K562 (cell line): ENCODE results near the gene KRTAP4-16. TPM values are rescaled to one million over a fixed set of nuclear protein-coding genes. Genes with fewer than 3 reads are reported as not detected.

ENCODE experiments used
- ATAC-seq: fragments of 200-7000 bp; cut with Tn5 transposase; 3 replicates; pipeline ENCODE4 v1.9.1; 2020; ENCODE audit warnings: moderate library complexity
- Bru-seq: library from RNA; stranded (reverse); fragments of 400-500 nt; gene quantifications from one replicate; lab custom pipeline; 2021; lab: Mats Ljungman, UMichigan
- BruChase-seq, 2 experiments: library from RNA; stranded (reverse); fragments of 400-500 nt; gene quantifications; one replicate each; lab custom pipeline; 2021; lab: Mats Ljungman, UMichigan
- BruUV-seq: library from RNA; stranded (reverse); fragments of 400-500 nt; replicated peaks from 2 replicates; lab custom pipeline; 2021; lab: Mats Ljungman, UMichigan
- CTCF ChIA-PET: fragments of 300-600 bp; formaldehyde crosslinking; extraction: SDS; loops from one replicate; lab custom pipeline; 2021; ENCODE audit warnings: low intra/inter-chr PET ratio; lab: Yijun Ruan, JAX
- POLR2A ChIA-PET: fragments of 300-600, 350-650 bp; sonication (Branson Sonifier 250); formaldehyde crosslinking; extraction: SDS; loops from one replicate; lab custom pipeline; 2021; ENCODE audit warnings: antibody characterized with exemption, inconsistent platforms; lab: Yijun Ruan, JAX
- DNase-seq, 4 experiments: peaks; one replicate each; pipeline versions ENCODE4 v3.0.0 to v3.0.0-alpha.2; 2011 to 2018; ENCODE audit warnings: low spot score in 3 of 4, mixed read lengths in 3 of 4; ENCODE audit errors: extremely low read depth in 1 of 4
- FAIRE-seq: peaks from 2 replicates; lab custom pipeline; 2011; peaks lifted over from hg19 to GRCh38; lab: Jason Lieb, UNC
- H2AFZ ChIP-seq: 2 replicates; pipeline ENCODE4 v1.6.0; 2011; ENCODE audit warnings: low read depth, low read length, control low read depth, inconsistent platforms
- H3K27ac ChIP-seq: fragments of 200-600 bp; 3 replicates; pipeline ENCODE4 v1.8.0; 2011; ENCODE audit warnings: low read depth, mild to moderate bottlenecking, control low read depth, inconsistent platforms, low read length, moderate library complexity, mixed read lengths; ENCODE audit errors: extremely low read depth
- H3K27me3 ChIP-seq, 2 experiments: fragments of 300-600 bp in 1 of 2; 2 replicates in 1 of 2; 3 replicates in 1 of 2; pipeline versions ENCODE4 v1.6.0 to v1.8.0; 2011; ENCODE audit warnings: inconsistent platforms in 2 of 2, low read length in 2 of 2, mild to moderate bottlenecking in 1 of 2, mixed read lengths in 1 of 2, moderate library complexity in 1 of 2; ENCODE audit not compliant: control insufficient read depth in 2 of 2, insufficient read depth in 2 of 2
- H3K36me3 ChIP-seq: fragments of 300-600 bp; 3 replicates; pipeline ENCODE4 v1.8.0; 2011; ENCODE audit warnings: mild to moderate bottlenecking, low read length, inconsistent platforms; ENCODE audit not compliant: control insufficient read depth, insufficient read depth
- H3K4me1 ChIP-seq, 2 experiments: fragments of 200-600 bp in 1 of 2; replicated peaks in 1 of 2; 2 replicates in 1 of 2; 3 replicates in 1 of 2; pipeline versions ENCODE4 v1.5.1 to v1.8.0; 2011; ENCODE audit warnings: inconsistent platforms in 2 of 2, low read length in 2 of 2, mild to moderate bottlenecking in 1 of 2, mixed read lengths in 1 of 2, moderate library complexity in 1 of 2; ENCODE audit not compliant: control insufficient read depth in 2 of 2, insufficient read depth in 2 of 2
- H3K4me2 ChIP-seq: 2 replicates; pipeline ENCODE4 v1.6.1; 2011; ENCODE audit warnings: low read length, control low read depth, inconsistent platforms, mixed read lengths; ENCODE audit not compliant: insufficient read depth
- H3K4me3 ChIP-seq: fragments of 200-600 bp; sonication (generic), shearing (Covaris generic); 2 replicates; pipeline ENCODE4 v1.5.1; 2016; ENCODE audit warnings: control low read depth, inconsistent platforms
- H3K79me2 ChIP-seq: fragments of 200-600 bp; 3 replicates; pipeline ENCODE4 v1.8.0; 2011; ENCODE audit warnings: low read length, inconsistent platforms; ENCODE audit not compliant: control insufficient read depth, insufficient read depth
- H3K9ac ChIP-seq, 2 experiments: 2 replicates each; pipeline versions ENCODE4 v1.6.0 to v1.6.1; 2011; ENCODE audit warnings: low read depth in 2 of 2, low read length in 2 of 2, control low read depth in 1 of 2, inconsistent platforms in 1 of 2, mild to moderate bottlenecking in 1 of 2, mixed read lengths in 1 of 2; ENCODE audit not compliant: insufficient read depth in 1 of 2
- H3K9me1 ChIP-seq: one replicate; pipeline ENCODE4 v1.6.0; 2011; ENCODE audit warnings: inconsistent platforms, mild to moderate bottlenecking, low read length, moderate library complexity; ENCODE audit not compliant: control insufficient read depth, insufficient read depth
- H3K9me3 ChIP-seq: replicated peaks from 2 replicates; pipeline ENCODE4 v1.5.1; 2011; ENCODE audit warnings: low read depth, low read length, inconsistent platforms; ENCODE audit not compliant: control insufficient read depth, insufficient read depth
- H4K20me1 ChIP-seq: replicated peaks from 2 replicates; pipeline ENCODE4 v1.6.1; 2011; ENCODE audit warnings: low read length, inconsistent platforms, mixed read lengths; ENCODE audit not compliant: control insufficient read depth, insufficient read depth
- ARID2 ChIP-seq: fragments of 450-650 bp; IDR thresholded peaks from 2 replicates; pipeline ENCODE4 v1.6.1; 2017; ENCODE audit warnings: antibody characterized with exemption, mild to moderate bottlenecking
- EZH2 ChIP-seq: IDR thresholded peaks from 2 replicates; pipeline ENCODE4 v1.6.1; 2012; ENCODE audit warnings: low read depth, mild to moderate bottlenecking, inconsistent platforms, low read length, borderline replicate concordance
- NR4A1 ChIP-seq, 2 experiments: fragments of 250-450 bp in 1 of 2; fragments of 450-650 bp in 1 of 2; sonication (Bioruptor Pico) in 1 of 2; IDR thresholded peaks; 2 replicates each; pipeline versions ENCODE4 v1.4.0 to v1.6.1; 2016 to 2020; ENCODE audit warnings: mild to moderate bottlenecking in 2 of 2, missing compliant biosample characterization in 1 of 2, missing genetic modification characterization in 1 of 2, moderate library complexity in 1 of 2
- SNRNP70 ChIP-seq: fragments of 200-400 bp; formaldehyde crosslinking; optimal IDR thresholded peaks from 2 replicates; pipeline ENCODE3; 2017; ENCODE audit warnings: low read depth, low read length
- U2AF2 ChIP-seq: fragments of 200-400 bp; formaldehyde crosslinking; optimal IDR thresholded peaks from 2 replicates; pipeline ENCODE3; 2017; ENCODE audit warnings: low read depth, mild to moderate bottlenecking, low read length
- ZNF217 ChIP-seq: sonication (generic); formaldehyde crosslinking; IDR thresholded peaks from 2 replicates; pipeline ENCODE4 v1.8.0; 2022; ENCODE audit warnings: mild to moderate bottlenecking, missing genetic modification reagents
- ZNF41 ChIP-seq: fragments of 250-450 bp; sonication (Bioruptor Pico); conservative IDR thresholded peaks from 2 replicates; pipeline ENCODE4 v1.4.0; 2020; ENCODE audit warnings: mild to moderate bottlenecking
- WGBS: fragments of 100-300 bp; shearing (Covaris generic); methylation state at CpG from one replicate; pipeline ENCODE4 v1.1.6; 2016; ENCODE audit warnings: low coverage, mixed read lengths; ENCODE audit not compliant: insufficient coverage; ENCODE audit errors: missing lambda C conversion rate; 5-methylcytosine and 5-hydroxymethylcytosine counted together
- in situ Hi-C: fragments of 300-500 bp; cut with MboI; formaldehyde crosslinking; loops from 4 replicates; pipeline ENCODE4 v1.15.0; 2018; ENCODE audit warnings: inconsistent platforms, mixed read lengths
- intact Hi-C: fragments of 100-400 bp; cut with micrococcal nuclease; formaldehyde crosslinking; loops from 2 replicates; pipeline ENCODE4 v1.14.2; 2022
- long read RNA-seq, 3 experiments: library from polyadenylated mRNA in 2 of 3; library from RNA in 1 of 3; unstranded in 2 of 3; stranded (forward) in 1 of 3; transcript quantifications; one replicate each; pipeline ENCODE4 v2.0.0, GENCODE V29; 2019 to 2022
- polyA minus RNA-seq, 3 experiments: library from RNA; depleted of rRNA, polyadenylated mRNA; stranded (reverse); fragments of >200 nt; gene quantifications; 2 replicates each; pipeline ENCODE4 v1.2.3, GENCODE V29; 2011
- polyA plus RNA-seq, 8 experiments: library from polyadenylated mRNA; depleted of rRNA in 4 of 8; stranded (reverse) in 5 of 8; unstranded in 3 of 8; fragments of >200 nt; fragmentation: Nextera tagmentation in 2 of 8; fragmentation: Illumina TruSeq in 1 of 8; extraction: Ambion mirVana in 2 of 8; extraction: Trizol in 1 of 8; gene quantifications; 2 replicates each; pipeline versions ENCODE4 v1.2.1 to v1.2.3, GENCODE V29; 2011 to 2014; ENCODE audit warnings: inconsistent platforms in 1 of 8, missing spikeins in 1 of 8
- total RNA-seq, 7 experiments: library from RNA; depleted of rRNA in 6 of 7; stranded (reverse); fragments of >200 nt in 6 of 7; fragmentation: Illumina TruSeq in 2 of 7; extraction: Trizol in 2 of 7; gene quantifications; 2 replicates each; pipeline versions ENCODE4 v1.2.1 to v1.2.3, GENCODE V29; 2011 to 2021; ENCODE audit warnings: low replicate concordance in 1 of 7
- TF ChIP-seq, protein P1 (sequence below): sonication (generic); formaldehyde crosslinking; IDR thresholded peaks from 2 replicates; pipeline ENCODE4 v1.8.0; 2022; ENCODE audit warnings: mild to moderate bottlenecking, missing genetic modification reagents
- TF ChIP-seq, protein P2 (sequence below): fragments of 450-650 bp; IDR thresholded peaks from 2 replicates; pipeline ENCODE4 v1.6.1; 2016; ENCODE audit warnings: low read depth, mild to moderate bottlenecking, moderate library complexity
- TF ChIP-seq, protein P3 (sequence below): IDR thresholded peaks from 2 replicates; pipeline ENCODE4 v1.6.1; 2012; ENCODE audit warnings: low read depth, low read length, improper control_type of control experiment, borderline replicate concordance
- TF ChIP-seq, protein P4 (sequence below): fragments of 450-650 bp; formaldehyde crosslinking; IDR thresholded peaks from 2 replicates; pipeline ENCODE4 v1.4.0; 2020; ENCODE audit warnings: mild to moderate bottlenecking

The KRTAP4-16 gene
- not detected in 2 replicates for total RNA-seq (2011; cell fraction: chromatin; rRNA removed; ENCODE audit: low replicate concordance)
- not detected in 2 replicates for total RNA-seq (2011; cell fraction: nucleolus; rRNA removed)
- total RNA-seq (2011; cell fraction: nucleoplasm; rRNA removed): not detected in 2 replicates
- total RNA-seq (2014; rRNA removed): not detected in 2 replicates
- total RNA-seq (2014; rRNA removed; fragmentation: Illumina TruSeq; extraction: Trizol): not detected in 2 replicates
- not detected in 2 replicates for total RNA-seq (2015; rRNA removed; fragmentation: Illumina TruSeq; extraction: Trizol)
- not detected in 2 replicates for total RNA-seq (2021)
- not detected in 2 replicates for polyA plus RNA-seq (2011; rRNA removed)
- polyA plus RNA-seq (2011; cell fraction: cytosol; rRNA removed): not detected in 2 replicates
- not detected in 2 replicates for polyA plus RNA-seq (2011; cell fraction: nucleus; rRNA removed)
- not detected in 2 replicates for polyA plus RNA-seq (2012)
- not detected in 2 replicates for polyA plus RNA-seq (2014; fragmentation: Illumina TruSeq; extraction: Trizol)
- polyA plus RNA-seq (2014; fragmentation: Nextera tagmentation; extraction: Ambion mirVana): not detected
- polyA plus RNA-seq (2014; rRNA removed): not detected in 2 replicates
- not detected in 2 replicates for polyA minus RNA-seq (2011; rRNA and poly(A)+ RNA removed)
- not detected in 2 replicates for polyA minus RNA-seq (2011; cell fraction: cytosol; rRNA and poly(A)+ RNA removed)
- polyA minus RNA-seq (2011; cell fraction: nucleus; rRNA and poly(A)+ RNA removed): not detected in 2 replicates
- not detected for Bru-seq, nascent RNA
- not detected for BruChase-seq, experiment 1, labeled RNA remaining after a 2-hour chase
- not detected for BruChase-seq, experiment 2, labeled RNA remaining after a 6-hour chase
- long read RNA-seq, experiment 1: 0 reads
- long read RNA-seq, experiment 2: 0 reads
- long read RNA-seq, experiment 3: 0 reads

DNA sequence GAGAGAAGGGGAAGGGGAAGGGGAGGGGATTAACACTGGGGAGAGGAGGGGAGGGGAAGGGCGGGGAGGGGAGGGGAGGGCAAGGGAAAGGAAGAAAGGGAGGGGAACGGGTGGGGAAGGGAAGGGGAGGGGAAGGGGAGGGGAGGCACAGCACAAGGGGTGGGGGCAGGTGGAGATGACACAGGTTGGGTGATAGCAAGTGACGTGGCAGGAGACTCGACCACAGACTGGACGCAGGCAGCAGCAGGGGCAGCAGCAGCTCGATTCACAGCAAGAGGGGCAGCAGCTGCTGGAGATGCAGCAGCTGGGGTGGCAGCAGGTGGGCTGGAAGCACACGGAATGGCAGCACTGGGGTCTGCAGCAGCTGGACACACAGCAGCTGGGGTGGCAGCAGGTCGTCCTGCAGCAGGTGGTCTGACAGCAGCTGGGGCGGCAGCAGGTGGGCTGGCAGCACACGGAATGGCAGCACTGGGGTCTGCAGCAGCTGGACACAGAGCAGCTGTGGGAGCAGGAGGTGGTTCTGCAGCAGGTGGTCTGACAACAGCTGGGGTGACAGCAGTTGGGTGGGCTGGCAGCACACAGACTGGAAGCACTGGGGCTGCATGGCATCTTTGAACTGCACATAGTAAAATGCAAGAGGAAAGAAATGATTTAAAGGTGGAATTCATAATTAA, at the start of gene KRTAP4-16:
TSS of gene KRTAP4-16 (minus strand) at position 624 of the 674 bp plus-strand sequence. CDS start at position 624, 0 bp downstream.
- in situ Hi-C loops: no loop called here
- CTCF ChIA-PET: no interaction called here
- TF ChIP-seq ZNF217 (CRISPR knock-in tag): no peak
- TF ChIP-seq ZNF41 (CRISPR knock-in tag): no peak
- no peak for TF ChIP-seq ARID2
- TF ChIP-seq SNRNP70: no peak
- TF ChIP-seq, protein P1, sequence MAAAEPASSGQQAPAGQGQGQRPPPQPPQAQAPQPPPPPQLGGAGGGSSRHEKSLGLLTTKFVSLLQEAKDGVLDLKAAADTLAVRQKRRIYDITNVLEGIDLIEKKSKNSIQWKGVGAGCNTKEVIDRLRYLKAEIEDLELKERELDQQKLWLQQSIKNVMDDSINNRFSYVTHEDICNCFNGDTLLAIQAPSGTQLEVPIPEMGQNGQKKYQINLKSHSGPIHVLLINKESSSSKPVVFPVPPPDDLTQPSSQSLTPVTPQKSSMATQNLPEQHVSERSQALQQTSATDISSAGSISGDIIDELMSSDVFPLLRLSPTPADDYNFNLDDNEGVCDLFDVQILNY (CRISPR knock-in tag): no peak
- TF ChIP-seq U2AF2: no peak
- TF ChIP-seq, protein P2, sequence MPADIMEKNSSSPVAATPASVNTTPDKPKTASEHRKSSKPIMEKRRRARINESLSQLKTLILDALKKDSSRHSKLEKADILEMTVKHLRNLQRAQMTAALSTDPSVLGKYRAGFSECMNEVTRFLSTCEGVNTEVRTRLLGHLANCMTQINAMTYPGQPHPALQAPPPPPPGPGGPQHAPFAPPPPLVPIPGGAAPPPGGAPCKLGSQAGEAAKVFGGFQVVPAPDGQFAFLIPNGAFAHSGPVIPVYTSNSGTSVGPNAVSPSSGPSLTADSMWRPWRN: no peak
- TF ChIP-seq, protein P3, sequence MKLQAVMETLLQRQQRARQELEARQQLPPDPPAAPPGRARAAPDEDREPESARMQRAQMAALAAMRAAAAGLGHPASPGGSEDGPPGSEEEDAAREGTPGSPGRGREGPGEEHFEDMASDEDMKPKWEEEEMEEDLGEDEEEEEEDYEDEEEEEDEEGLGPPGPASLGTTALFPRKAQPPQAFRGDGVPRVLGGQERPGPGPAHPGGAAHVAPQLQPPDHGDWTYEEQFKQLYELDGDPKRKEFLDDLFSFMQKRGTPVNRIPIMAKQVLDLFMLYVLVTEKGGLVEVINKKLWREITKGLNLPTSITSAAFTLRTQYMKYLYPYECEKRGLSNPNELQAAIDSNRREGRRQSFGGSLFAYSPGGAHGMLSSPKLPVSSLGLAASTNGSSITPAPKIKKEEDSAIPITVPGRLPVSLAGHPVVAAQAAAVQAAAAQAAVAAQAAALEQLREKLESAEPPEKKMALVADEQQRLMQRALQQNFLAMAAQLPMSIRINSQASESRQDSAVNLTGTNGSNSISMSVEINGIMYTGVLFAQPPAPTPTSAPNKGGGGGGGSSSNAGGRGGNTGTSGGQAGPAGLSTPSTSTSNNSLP: no peak
- no peak for TF ChIP-seq NR4A1 (CRISPR knock-in tag; IDR thresholded peaks at IDR 0.05)
- no peak for TF ChIP-seq NR4A1 (tag; IDR thresholded peaks at IDR 0.05)
- TF ChIP-seq, protein P4, sequence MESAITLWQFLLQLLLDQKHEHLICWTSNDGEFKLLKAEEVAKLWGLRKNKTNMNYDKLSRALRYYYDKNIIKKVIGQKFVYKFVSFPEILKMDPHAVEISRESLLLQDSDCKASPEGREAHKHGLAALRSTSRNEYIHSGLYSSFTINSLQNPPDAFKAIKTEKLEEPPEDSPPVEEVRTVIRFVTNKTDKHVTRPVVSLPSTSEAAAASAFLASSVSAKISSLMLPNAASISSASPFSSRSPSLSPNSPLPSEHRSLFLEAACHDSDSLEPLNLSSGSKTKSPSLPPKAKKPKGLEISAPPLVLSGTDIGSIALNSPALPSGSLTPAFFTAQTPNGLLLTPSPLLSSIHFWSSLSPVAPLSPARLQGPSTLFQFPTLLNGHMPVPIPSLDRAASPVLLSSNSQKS (CRISPR knock-in tag): no peak
- TF ChIP-seq EZH2: no peak

More for the DNA sequence above, at the start of gene KRTAP4-16:
- Histone ChIP-seq H3K4me3 (no peak within 1 kb of the TSS), H4K20me1 (no peaks in the 10 kb centered on the region), H3K36me3 (no peaks in the 10 kb centered on the region), H3K9ac (no peak within 1 kb of the TSS), H3K27me3 (0 out of 5 replicates have a peak, but pooled peaks cover 0 to 4% of the 10 kb centered on the region in 2 experiments), H3K4me2 (no peak within 1 kb of the TSS), H3K9me1 (no peaks in the 10 kb centered on the region), H3K27ac (no peak within 1 kb of the TSS), H3K4me1 (no peaks in the 10 kb centered on the region), H3K79me2 (no peaks in the 10 kb centered on the region), H2AFZ (no peak within 1 kb of the TSS), H3K9me3 (no peaks in the 10 kb centered on the region)
- no peak for FAIRE-seq
- ATAC-seq: no peak
- POLR2A ChIA-PET: interaction anchor here (0.9 kb wide), 1 partner anchor 151 kb away, joined by 4 read pairs; no protein-coding TSS in a partner anchor
- DNase-seq: no peak
- 3% methylated on average over 6 of the region's 10 CpGs for WGBS
- BruUV-seq: no TSS peak
- intact Hi-C loops: no loop called here
